ENCODE data around the gene VPREB1.

The VPREB1 gene

GRCh38 chr22:22226448-22227187 is 18.0 kb upstream of the VPREB1 start:
- DNase-seq (ENCODE audit: low read depth), result no peak
- no peak for TF ChIP-seq CTCF (IDR thresholded peaks at IDR 0.05; ENCODE audit: low read depth, low read length, missing control alignments)
- in situ Hi-C loops (cut with HindIII; ENCODE audit: low sequenced_read_pairs), result no loop called here

GRCh38 chr22:22228421-22228820 is 16.2 kb upstream of the VPREB1 start:
- in situ Hi-C loops (cut with HindIII; ENCODE audit: low sequenced_read_pairs), result no loop called here
- no peak for DNase-seq (ENCODE audit: low read depth)
- no peak overlapping the region for H3K4me3 ChIP-seq (ENCODE audit: low read depth, low read length)
- no peak for TF ChIP-seq CTCF (IDR thresholded peaks at IDR 0.05; ENCODE audit: low read depth, low read length, missing control alignments)

More at GRCh38 chr22:22226448-22227187, 18.0 kb upstream of the VPREB1 start:
- H3K4me3 ChIP-seq (ENCODE audit: low read depth, low read length), result no peak overlapping the region

GRCh38 chr22:22228921-22229320 is 15.7 kb upstream of the VPREB1 start:
- in situ Hi-C loops (cut with HindIII; ENCODE audit: low sequenced_read_pairs), result no loop called here
- DNase-seq (ENCODE audit: low read depth), result no peak
- no peak for TF ChIP-seq CTCF (IDR thresholded peaks at IDR 0.05; ENCODE audit: low read depth, low read length, missing control alignments)
- no peak overlapping the region for H3K4me3 ChIP-seq (ENCODE audit: low read depth, low read length)

- in situ Hi-C loops (cut with HindIII; ENCODE audit: low sequenced_read_pairs), result no loop called here
- TF ChIP-seq CTCF (IDR thresholded peaks at IDR 0.05; ENCODE audit: low read depth, low read length, missing control alignments), result no peak
- DNase-seq (ENCODE audit: low read depth), result no peak
- no peak overlapping the region for H3K4me3 ChIP-seq (ENCODE audit: low read depth, low read length)
Observed at GRCh38 chr22:22229683-22230420, 14.7 kb upstream of the VPREB1 start.

GRCh38 chr22:22230438-22230837 is 14.1 kb upstream of the VPREB1 start:
- no peak overlapping the region for H3K4me3 ChIP-seq (ENCODE audit: low read depth, low read length)
- DNase-seq (ENCODE audit: low read depth), result no peak
- no peak for TF ChIP-seq CTCF (IDR thresholded peaks at IDR 0.05; ENCODE audit: low read depth, low read length, missing control alignments)
- in situ Hi-C loops (cut with HindIII; ENCODE audit: low sequenced_read_pairs), result no loop called here

GRCh38 chr22:22233081-22233480 is 11.5 kb upstream of the VPREB1 start:
- TF ChIP-seq CTCF (IDR thresholded peaks at IDR 0.05; ENCODE audit: low read depth, low read length, missing control alignments), result no peak
- DNase-seq (ENCODE audit: low read depth), result no peak
- no peak overlapping the region for H3K4me3 ChIP-seq (ENCODE audit: low read depth, low read length)
- in situ Hi-C loops (cut with HindIII; ENCODE audit: low sequenced_read_pairs), result no loop called here
